Neuronal stem cell (in vitro differentiated cells): ENCODE data around the gene ARHGAP44. TPM values are rescaled to one million over a fixed set of nuclear protein-coding genes. Genes with fewer than 3 reads are reported as not detected.

Experiments used
- DNase-seq: peaks from one replicate; pipeline ENCODE4 v3.0.0-alpha.2; 2013; ENCODE audit warnings: low spot score
- H2AFZ ChIP-seq: one replicate; pipeline ENCODE4 v1.6.1; 2013; ENCODE audit warnings: mild to moderate bottlenecking, low read length, inconsistent platforms
- H2AK5ac ChIP-seq: 2 replicates; pipeline ENCODE4 v1.6.1; 2013; ENCODE audit warnings: low read depth, mild to moderate bottlenecking, inconsistent platforms, low read length, moderate library complexity, mixed read lengths
- H2BK120ac ChIP-seq: 2 replicates; pipeline ENCODE4 v1.6.1; 2013; ENCODE audit warnings: low read depth, mild to moderate bottlenecking, inconsistent platforms, low read length, moderate library complexity, mixed read lengths
- H2BK12ac ChIP-seq: one replicate; pipeline ENCODE4 v1.6.1; 2013; ENCODE audit warnings: low read length, inconsistent platforms
- H2BK15ac ChIP-seq: 2 replicates; pipeline ENCODE4 v1.6.1; 2013; ENCODE audit warnings: mild to moderate bottlenecking, low read length, inconsistent platforms, mixed read lengths
- H2BK5ac ChIP-seq: one replicate; pipeline ENCODE4 v1.6.1; 2013; ENCODE audit warnings: inconsistent platforms, mild to moderate bottlenecking, low read length, moderate library complexity
- H3K14ac ChIP-seq: one replicate; pipeline ENCODE4 v1.6.1; 2013; ENCODE audit warnings: low read length, inconsistent platforms
- H3K18ac ChIP-seq: 2 replicates; pipeline ENCODE4 v1.6.1; 2013; ENCODE audit warnings: low read length, inconsistent platforms
- H3K23ac ChIP-seq: 2 replicates; pipeline ENCODE4 v1.6.1; 2013; ENCODE audit warnings: low read depth, mild to moderate bottlenecking, mixed read lengths, low read length, inconsistent platforms; ENCODE audit not compliant: poor library complexity
- H3K27ac ChIP-seq: replicated peaks from 3 replicates; pipeline ENCODE4 v1.5.1; 2013; ENCODE audit warnings: low read length, inconsistent platforms
- H3K27me3 ChIP-seq, 3 experiments: 2 replicates each; pipeline ENCODE4 v1.6.1; 2013; ENCODE audit warnings: low read length in 3 of 3, mild to moderate bottlenecking in 2 of 3, inconsistent platforms in 1 of 3, low read depth in 1 of 3, mixed read lengths in 1 of 3, moderate library complexity in 1 of 3; ENCODE audit not compliant: control insufficient read depth in 3 of 3, insufficient read depth in 3 of 3
- H3K36me3 ChIP-seq, 2 donors: replicated peaks in 1 of 2; 2 replicates each; pipeline ENCODE4 v1.6.1; 2013; ENCODE audit warnings: low read length in 2 of 2; ENCODE audit not compliant: control insufficient read depth in 2 of 2, insufficient read depth in 2 of 2
- H3K4ac ChIP-seq: 2 replicates; pipeline ENCODE4 v1.6.1; 2013; ENCODE audit warnings: inconsistent platforms, mild to moderate bottlenecking, low read length, moderate library complexity
- H3K4me1 ChIP-seq, 2 donors: 1 replicate in 1 of 2; 2 replicates in 1 of 2; pipeline ENCODE4 v1.6.1; 2013; ENCODE audit warnings: low read length in 2 of 2, low read depth in 1 of 2; ENCODE audit not compliant: control insufficient read depth in 2 of 2, insufficient read depth in 1 of 2
- H3K4me2 ChIP-seq: one replicate; pipeline ENCODE4 v1.6.1; 2013; ENCODE audit warnings: mild to moderate bottlenecking, low read length, inconsistent platforms; ENCODE audit not compliant: insufficient read depth, poor library complexity, severe bottlenecking
- H3K4me3 ChIP-seq, 2 donors: 2 replicates each; pipeline ENCODE4 v1.5.1; 2013; ENCODE audit warnings: low read length in 2 of 2, mild to moderate bottlenecking in 2 of 2, inconsistent platforms in 1 of 2, moderate library complexity in 1 of 2
- H3K79me1 ChIP-seq: one replicate; pipeline ENCODE4 v1.6.1; 2013; ENCODE audit warnings: low read depth, mild to moderate bottlenecking, inconsistent platforms, low read length, moderate library complexity
- H3K9ac ChIP-seq: one replicate; pipeline ENCODE4 v1.6.1; 2013; ENCODE audit warnings: mild to moderate bottlenecking, low read depth, low read length, inconsistent platforms; ENCODE audit not compliant: poor library complexity
- H3K9me3 ChIP-seq, 2 donors: replicated peaks in 1 of 2; 2 replicates each; pipeline versions ENCODE3 to v1.6.1; 2013; ENCODE audit warnings: low read length in 2 of 2, mild to moderate bottlenecking in 2 of 2, inconsistent platforms in 1 of 2, low read depth in 1 of 2, mixed read lengths in 1 of 2, moderate library complexity in 1 of 2; ENCODE audit not compliant: control insufficient read depth in 2 of 2, insufficient read depth in 1 of 2
- H4K8ac ChIP-seq: one replicate; pipeline ENCODE4 v1.6.1; 2013; ENCODE audit warnings: low read depth, mild to moderate bottlenecking, inconsistent platforms, low read length, moderate library complexity
- H4K91ac ChIP-seq: one replicate; pipeline ENCODE4 v1.6.1; 2013; ENCODE audit warnings: low read length, low read depth, mild to moderate bottlenecking, inconsistent platforms; ENCODE audit not compliant: poor library complexity
- WGBS, 2 donors: extraction: QIAGEN DNeasy Blood & Tissue Kit; methylation state at CpG; one replicate each; pipeline ENCODE4 v1.1.7; 2013; ENCODE audit warnings: missing lambda C conversion rate in 2 of 2, mixed read lengths in 1 of 2; ENCODE audit not compliant: insufficient read length in 2 of 2, insufficient replicate concordance in 1 of 2; ENCODE audit errors: extremely low coverage in 2 of 2; 5-methylcytosine and 5-hydroxymethylcytosine counted together
- small RNA-seq: library from polyadenylated mRNA; stranded (forward); fragments of <200 nt; extraction: miRNeasy Mini kit (QIAGEN cat#:217004); gene quantifications from one replicate; pipeline ENCODE3, GENCODE V24; 2013; ENCODE audit not compliant: insufficient read depth

The ARHGAP44 gene

DNA sequence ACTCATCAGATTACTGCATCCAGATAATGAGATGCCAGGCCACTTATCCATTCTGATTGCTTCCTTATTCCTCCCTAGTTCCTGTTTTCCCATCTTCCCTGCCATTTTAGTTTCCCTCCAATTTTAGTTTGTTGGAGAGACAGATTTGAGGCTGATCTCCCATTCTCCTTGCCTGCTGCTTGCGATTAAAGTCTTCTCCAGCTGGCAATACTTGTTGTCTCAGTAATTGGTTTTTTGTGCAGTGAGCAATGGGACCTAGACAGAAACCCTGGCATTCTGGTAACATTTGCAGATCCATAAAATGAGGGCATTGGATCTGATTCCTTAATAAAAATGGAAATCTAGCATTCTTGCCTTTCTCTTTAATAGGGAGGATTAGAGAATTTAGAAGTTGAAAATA, 246.1 kb downstream of the ARHGAP44 start:
- Histone ChIP-seq H3K79me1 (no peaks in the 10 kb centered on the region), H2BK12ac (no peak overlapping the region), H4K91ac (no peak overlapping the region), H3K23ac (no peak overlapping the region), H3K27me3 (peaks cover 0 to 2% (median 0%) of the 10 kb centered on the region in 3 experiments), H3K36me3 (no peaks in the 10 kb centered on the region), H3K4me1 (no peaks in the 10 kb centered on the region), H4K8ac (no peak overlapping the region), H3K14ac (no peak overlapping the region), H3K9me3 (no peaks in the 10 kb centered on the region), H2AFZ (no peak overlapping the region), H2AK5ac (no peak overlapping the region), H3K18ac (no peak overlapping the region), H3K4ac (no peak overlapping the region), H3K4me3 (no peak overlapping the region), H3K27ac (no peak overlapping the region), H2BK5ac (no peak overlapping the region), H2BK15ac (no peak overlapping the region), H2BK120ac (no peak overlapping the region), H3K4me2 (no peak overlapping the region), H3K9ac (no peak overlapping the region)
- no peak for DNase-seq
- WGBS, 2 donors, result no CpG with 5 or more reads among the region's 1 CpG

DNA sequence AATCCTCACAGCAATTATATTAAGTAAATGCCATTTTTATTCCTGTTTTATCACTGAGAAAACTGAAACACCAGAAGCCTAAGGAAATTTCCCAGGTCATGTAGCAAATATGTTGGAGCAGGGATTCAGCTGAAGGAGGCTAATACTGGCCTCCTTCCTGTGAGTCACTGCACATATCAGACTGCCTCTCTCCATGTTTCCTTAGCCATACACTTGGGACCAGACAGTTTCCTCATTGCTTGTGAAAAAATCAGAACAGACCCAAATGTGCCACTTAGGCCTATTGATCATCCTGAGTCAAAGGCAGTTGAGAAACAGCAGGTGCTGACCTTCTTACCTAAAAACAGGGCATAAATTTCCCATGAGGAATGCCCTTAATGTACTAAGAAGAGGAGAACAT, 247.5 kb downstream of the ARHGAP44 start:
- Histone ChIP-seq H3K9me3 (no peaks in the 10 kb centered on the region), H3K36me3 (no peaks in the 10 kb centered on the region), H3K23ac (no peak overlapping the region), H3K27ac (no peak overlapping the region), H3K4me3 (no peak overlapping the region), H2BK15ac (no peak overlapping the region), H3K4ac (no peak overlapping the region), H4K91ac (no peak overlapping the region), H2AFZ (no peak overlapping the region), H4K8ac (no peak overlapping the region), H2BK12ac (no peak overlapping the region), H3K4me1 (no peaks in the 10 kb centered on the region), H3K4me2 (no peak overlapping the region), H3K79me1 (no peaks in the 10 kb centered on the region), H2BK120ac (no peak overlapping the region), H3K14ac (no peak overlapping the region), H2AK5ac (no peak overlapping the region), H3K9ac (no peak overlapping the region), H3K18ac (no peak overlapping the region), H2BK5ac (no peak overlapping the region), H3K27me3 (peaks cover 0 to 2% (median 0%) of the 10 kb centered on the region in 3 experiments)
- no peak for DNase-seq

GRCh38 chr17:13038931-13039665, 249.8 kb downstream of the ARHGAP44 start:
- peaks cover 0 to 2% (median 0%) of the 10 kb centered on the region in 3 experiments for H3K27me3 ChIP-seq
- no peaks in the 10 kb centered on the region for H3K4me1 ChIP-seq
- no peak overlapping the region for H3K23ac ChIP-seq
- no peak overlapping the region for H3K27ac ChIP-seq
- H4K91ac ChIP-seq, result no peak overlapping the region
- no peak overlapping the region for H4K8ac ChIP-seq
- no peak overlapping the region for H3K18ac ChIP-seq
- H3K79me1 ChIP-seq, result no peaks in the 10 kb centered on the region
- H3K36me3 ChIP-seq, result no peaks in the 10 kb centered on the region
- DNase-seq, result no peak
- H2BK5ac ChIP-seq, result no peak overlapping the region
- no peak overlapping the region for H2BK15ac ChIP-seq
- no peak overlapping the region for H3K4me2 ChIP-seq
- H3K4ac ChIP-seq, result no peak overlapping the region
- no CpG with 5 or more reads among the region's 4 CpGs for WGBS, 2 donors
- H3K14ac ChIP-seq, result no peak overlapping the region
- H2BK12ac ChIP-seq, result no peak overlapping the region
- H2AFZ ChIP-seq, result no peak overlapping the region
- no peak overlapping the region for H3K9ac ChIP-seq
- H3K9me3 ChIP-seq, result no peaks in the 10 kb centered on the region
- no peak overlapping the region for H2AK5ac ChIP-seq
- no peak overlapping the region for H2BK120ac ChIP-seq
- H3K4me3 ChIP-seq, result no peak overlapping the region

Small RNA genes within 50 kb of the gene (small RNA-seq; reads per million reads assigned to genes)
- not detected for gene MIR1269B
